ENCODE results near the gene ASCC1. TPM values are rescaled to one million over a fixed set of nuclear protein-coding genes. Genes with fewer than 3 reads are reported as not detected.

ASCC1 gene
- total and polyA plus RNA-seq, 2 of the 13 experiments (the other 11 are each of a cell fraction or from before 2014, with no cell fraction given), result 21.6 to 30.1 TPM

- TF ChIP-seq ZBTB40 (IDR thresholded peaks at IDR 0.05), result no peak
- no peak for TF ChIP-seq ZBTB40 (CRISPR knock-in tag; IDR thresholded peaks at IDR 0.05)
- no peak for TF ChIP-seq ZBTB7A (CRISPR knock-in tag; IDR thresholded peaks at IDR 0.05)
- TF ChIP-seq RBFOX2 (IDR thresholded peaks at IDR 0.05; ENCODE audit: low read depth, low read length), result no peak
- no peak for TF ChIP-seq TFDP1 (CRISPR knock-in tag; IDR thresholded peaks at IDR 0.05; ENCODE audit: borderline replicate concordance)
- no peak for TF ChIP-seq SP5 (CRISPR knock-in tag; IDR thresholded peaks at IDR 0.05; ENCODE audit: borderline replicate concordance, low read depth)
- TF ChIP-seq ZNF101 (CRISPR knock-in tag; IDR thresholded peaks at IDR 0.05; ENCODE audit: borderline replicate concordance, low read depth), result no peak
These were observed 156.9 kb downstream of the ASCC1 start (continued) for GRCh38 chr10:72058989-72059842.

Data from HepG2 (cell line).